Activated B cell treated with CpG ODN at 0.5 μM for 24 hours (primary cell): Measurements from ENCODE around the gene GRN. TPM values are rescaled to one million over a fixed set of nuclear protein-coding genes. Genes with fewer than 3 reads are reported as not detected.
"Not testable (repeated sequence)": the region's sequence is repeated elsewhere in the genome, so short reads cannot be mapped to it uniquely, and the experiment has no call there.

Source experiments
- ATAC-seq: fragments of 200-7000 bp; cut with Tn5 transposase; one replicate; pipeline ENCODE4 v1.10.0; 2021; ENCODE audit warnings: low read depth, mild to moderate bottlenecking, moderate library complexity
- CTCF ChIA-PET: fragments of 350-600 bp; sonication (Branson Sonifier 250); formaldehyde crosslinking; loops from one replicate; lab custom pipeline; 2021; ENCODE audit warnings: antibody characterized with exemption; lab: Charles Lee
- POLR2A ChIA-PET: fragments of 350-600 bp; sonication (Branson Sonifier 250); formaldehyde crosslinking; loops from one replicate; lab custom pipeline; 2021; ENCODE audit warnings: antibody characterized with exemption; lab: Charles Lee
- DNase-seq: peaks from one replicate; pipeline ENCODE4 v3.0.0; 2022
- H3K27ac Mint-ChIP-seq: one replicate; pipeline ENCODE4 v1.8.0; 2020; ENCODE audit warnings: mixed read lengths
- H3K27me3 Mint-ChIP-seq: one replicate; pipeline ENCODE4 v1.8.0; 2021; ENCODE audit warnings: mixed read lengths
- H3K36me3 Mint-ChIP-seq: one replicate; pipeline ENCODE4 v1.8.0; 2021; ENCODE audit warnings: low read depth, mixed read lengths
- H3K4me1 Mint-ChIP-seq: one replicate; pipeline ENCODE4 v1.8.0; 2021; ENCODE audit warnings: mixed read lengths
- H3K4me3 Mint-ChIP-seq: one replicate; pipeline ENCODE4 v1.8.0; 2020; ENCODE audit warnings: mild to moderate bottlenecking, mixed read lengths
- H3K9me3 Mint-ChIP-seq: one replicate; pipeline ENCODE4 v1.8.0; 2020; ENCODE audit warnings: mixed read lengths
- intact Hi-C: fragments of 100-400 bp; cut with micrococcal nuclease; formaldehyde crosslinking; loops from one replicate; pipeline ENCODE4 v1.15.1; 2024
- total RNA-seq: library from RNA; stranded (reverse); gene quantifications from 2 replicates; pipeline ENCODE4 v1.2.3, GENCODE V29; 2022
- TF ChIP-seq, protein P1 (sequence below): fragments of 200-600 bp; IDR thresholded peaks from one replicate; pipeline ENCODE4 v1.8.0; 2022; ENCODE audit warnings: antibody characterized with exemption, mild to moderate bottlenecking

GRN gene
- total RNA-seq, 1 donor from 2014 or later: 250 TPM

DNA sequence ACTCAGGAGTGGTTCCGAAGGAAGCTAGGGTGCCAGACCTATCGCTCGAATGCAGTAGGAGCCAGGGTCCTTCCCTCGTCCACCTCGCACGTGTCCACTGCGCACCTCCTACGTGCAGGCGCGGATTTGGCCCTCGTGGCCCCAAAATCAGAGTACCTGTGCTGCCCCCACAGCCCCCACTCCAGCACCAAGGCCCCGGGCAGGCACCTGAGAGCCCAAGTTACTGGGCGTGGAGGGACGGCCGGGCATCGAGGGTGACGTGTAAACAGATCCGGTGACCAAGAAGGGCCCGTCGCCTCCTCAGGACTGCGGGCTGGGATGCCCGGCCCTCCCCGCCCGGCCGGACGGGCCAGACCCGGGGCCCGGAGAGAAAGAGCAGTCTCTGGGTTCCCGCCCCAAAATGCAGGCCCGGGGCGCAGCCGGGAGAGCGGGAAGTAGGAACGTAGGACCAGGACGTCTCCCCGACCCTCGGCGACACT lies 21.0 kb upstream of the GRN start:
- peaks cover 40% of the 10 kb centered on the region for H3K36me3 Mint-ChIP-seq
- DNase-seq (no peak), ATAC-seq (no peak)
- peak overlapping the region; percentile 81 for H3K4me3 Mint-ChIP-seq
- H3K9me3 Mint-ChIP-seq: no peaks in the 10 kb centered on the region
- TF ChIP-seq, protein P1, sequence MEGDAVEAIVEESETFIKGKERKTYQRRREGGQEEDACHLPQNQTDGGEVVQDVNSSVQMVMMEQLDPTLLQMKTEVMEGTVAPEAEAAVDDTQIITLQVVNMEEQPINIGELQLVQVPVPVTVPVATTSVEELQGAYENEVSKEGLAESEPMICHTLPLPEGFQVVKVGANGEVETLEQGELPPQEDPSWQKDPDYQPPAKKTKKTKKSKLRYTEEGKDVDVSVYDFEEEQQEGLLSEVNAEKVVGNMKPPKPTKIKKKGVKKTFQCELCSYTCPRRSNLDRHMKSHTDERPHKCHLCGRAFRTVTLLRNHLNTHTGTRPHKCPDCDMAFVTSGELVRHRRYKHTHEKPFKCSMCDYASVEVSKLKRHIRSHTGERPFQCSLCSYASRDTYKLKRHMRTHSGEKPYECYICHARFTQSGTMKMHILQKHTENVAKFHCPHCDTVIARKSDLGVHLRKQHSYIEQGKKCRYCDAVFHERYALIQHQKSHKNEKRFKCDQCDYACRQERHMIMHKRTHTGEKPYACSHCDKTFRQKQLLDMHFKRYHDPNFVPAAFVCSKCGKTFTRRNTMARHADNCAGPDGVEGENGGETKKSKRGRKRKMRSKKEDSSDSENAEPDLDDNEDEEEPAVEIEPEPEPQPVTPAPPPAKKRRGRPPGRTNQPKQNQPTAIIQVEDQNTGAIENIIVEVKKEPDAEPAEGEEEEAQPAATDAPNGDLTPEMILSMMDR: no peak
- POLR2A ChIA-PET: interaction anchor here (0.6 to 11.6 kb wide), 11 partner anchors 9 to 300 kb away, joined by 3 to 237 read pairs (median 10); partner anchors contain the start of genes ATXN7L3, FAM171A2, GRN and HDAC5
- H3K27me3 Mint-ChIP-seq: no peaks in the 10 kb centered on the region
- no peak overlapping the region for H3K27ac Mint-ChIP-seq
- intact Hi-C loops: loop anchor here (1.0 to 2.0 kb wide), 7 partner anchors 16 to 253 kb away; partner anchors contain the start of genes G6PC3, GRN, RUNDC3A and TMUB2
- H3K4me1 Mint-ChIP-seq: peaks cover 33% of the 10 kb centered on the region
- CTCF ChIA-PET: interaction anchor here (0.9 to 2.6 kb wide), 2 partner anchors 31 to 114 kb away, joined by 4 to 7 read pairs; no protein-coding TSS in a partner anchor

DNA sequence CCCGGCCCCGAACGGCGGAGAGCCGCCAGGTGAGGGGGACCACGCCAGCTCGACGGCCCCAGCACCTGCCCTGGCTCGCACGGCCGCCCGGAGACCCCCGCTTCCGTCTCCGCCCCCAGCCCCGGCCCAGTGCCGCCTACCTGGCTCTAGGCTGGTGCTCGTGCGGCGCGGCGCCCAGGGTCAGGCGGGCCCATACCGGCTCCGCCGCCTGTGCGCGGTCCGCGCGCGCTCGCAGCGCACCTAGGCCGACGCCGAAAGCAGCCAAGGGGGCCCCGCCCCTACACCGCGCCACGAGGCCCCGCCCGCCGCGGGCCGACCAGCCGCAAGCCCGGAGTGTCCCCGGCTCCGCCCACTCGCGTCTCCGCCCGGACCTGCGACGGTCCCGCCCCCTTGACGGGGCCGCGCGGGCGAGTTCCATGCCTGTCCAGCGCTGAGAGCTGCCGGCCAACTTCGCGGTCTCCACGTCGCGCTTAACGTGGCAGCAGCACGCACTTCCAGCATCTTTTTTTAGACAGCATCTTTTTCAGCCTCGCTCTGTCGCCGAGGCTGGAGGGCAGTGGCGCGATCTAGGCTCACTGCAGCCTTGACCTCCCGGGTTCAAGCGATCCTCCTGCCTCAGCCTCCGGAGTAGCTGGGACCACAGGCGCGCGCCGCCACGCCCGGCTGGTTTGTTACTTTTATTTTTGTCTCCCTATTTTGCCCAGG lies 20.4 kb upstream of the GRN start, which contains the start of gene SLC25A39:
Gene SLC25A39 (minus strand): TSS at position 253 of the 705 bp plus-strand sequence. CDS start 1,261 bp downstream, outside the sequence.
- POLR2A ChIA-PET: interaction anchor here (0.6 to 11.6 kb wide), 13 partner anchors 8 to 300 kb away, joined by 3 to 237 read pairs (median 8); partner anchors contain the start of genes ATXN7L3, FAM171A2, GRN and HDAC5

DNA sequence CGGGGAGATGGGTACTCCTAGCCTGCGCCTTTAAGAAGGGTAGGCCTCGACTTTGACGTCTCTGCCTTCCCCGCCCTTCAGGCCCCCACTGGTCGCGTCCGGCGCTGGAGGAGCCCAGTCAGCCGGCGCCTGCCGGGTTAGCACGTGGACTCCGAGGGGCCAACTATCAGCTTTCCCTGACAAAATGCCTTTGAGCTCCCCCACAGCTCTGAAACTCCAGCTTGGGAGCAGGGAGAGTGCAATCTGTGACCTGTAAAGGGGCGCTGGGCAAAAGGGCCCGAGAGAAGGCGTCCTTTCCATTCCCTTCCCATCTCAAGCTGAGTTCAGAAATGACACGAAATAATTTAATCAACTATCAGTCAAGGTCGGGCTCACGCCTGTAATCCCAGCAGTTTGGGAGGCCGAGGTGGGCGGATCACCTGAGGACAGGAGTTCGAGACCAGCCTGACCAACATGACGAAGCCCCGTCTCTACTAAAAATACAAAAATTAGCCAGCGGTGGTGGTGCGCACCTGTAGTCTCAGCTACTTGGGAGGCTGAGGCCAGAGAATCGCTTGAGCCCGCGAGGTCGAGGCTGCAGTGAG lies 18.1 kb upstream of the GRN start:
- H3K4me1 Mint-ChIP-seq: peaks cover 42% of the 10 kb centered on the region
- DNase-seq (peak; percentile 82), ATAC-seq (peak; percentile 68)
- H3K9me3 Mint-ChIP-seq: no peaks in the 10 kb centered on the region
- no peaks in the 10 kb centered on the region for H3K27me3 Mint-ChIP-seq
- H3K4me3 Mint-ChIP-seq: peak overlapping the region; percentile 75
- H3K36me3 Mint-ChIP-seq: peaks cover 12% of the 10 kb centered on the region
- H3K27ac Mint-ChIP-seq: peak overlapping the region; percentile 77
- TF ChIP-seq, protein P1: no peak
- intact Hi-C loops: loop anchor here (5.0 kb wide), 2 partner anchors 205 to 230 kb away; partner anchors contain the start of genes FZD2 and HDAC5
- ChIA-PET CTCF (interaction anchor here (0.6 to 1.1 kb wide), 7 partner anchors 19 to 117 kb away, joined by 3 to 7 read pairs (median 4); no protein-coding TSS in a partner anchor), POLR2A (interaction anchor here (0.6 to 11.6 kb wide), 19 partner anchors 8 to 204 kb away, joined by 3 to 237 read pairs (median 6); partner anchors contain the start of genes ATXN7L3, GRN, HDAC5 and RUNDC3A)

More for the DNA sequence above, 20.4 kb upstream of the GRN start, which contains the start of gene SLC25A39:
- peaks cover 34% of the 10 kb centered on the region for H3K36me3 Mint-ChIP-seq
- peaks cover 33% of the 10 kb centered on the region for H3K4me1 Mint-ChIP-seq
- H3K27me3 Mint-ChIP-seq: no peaks in the 10 kb centered on the region
- intact Hi-C loops: loop anchor here (1.0 to 5.0 kb wide), 12 partner anchors 16 to 258 kb away; partner anchors contain the start of genes FZD2, G6PC3, GRN and HDAC5
- no peaks in the 10 kb centered on the region for H3K9me3 Mint-ChIP-seq
- peak; percentile 74 for ATAC-seq
- peak; percentile 99 for DNase-seq
- TF ChIP-seq, protein P1: no peak
- peak within 1 kb of the TSS; percentile 96 for H3K27ac Mint-ChIP-seq
- H3K4me3 Mint-ChIP-seq: peak within 1 kb of the TSS; percentile 91
- CTCF ChIA-PET: interaction anchor here (0.9 to 2.6 kb wide), 4 partner anchors 21 to 115 kb away, joined by 3 to 7 read pairs (median 4); no protein-coding TSS in a partner anchor

DNA sequence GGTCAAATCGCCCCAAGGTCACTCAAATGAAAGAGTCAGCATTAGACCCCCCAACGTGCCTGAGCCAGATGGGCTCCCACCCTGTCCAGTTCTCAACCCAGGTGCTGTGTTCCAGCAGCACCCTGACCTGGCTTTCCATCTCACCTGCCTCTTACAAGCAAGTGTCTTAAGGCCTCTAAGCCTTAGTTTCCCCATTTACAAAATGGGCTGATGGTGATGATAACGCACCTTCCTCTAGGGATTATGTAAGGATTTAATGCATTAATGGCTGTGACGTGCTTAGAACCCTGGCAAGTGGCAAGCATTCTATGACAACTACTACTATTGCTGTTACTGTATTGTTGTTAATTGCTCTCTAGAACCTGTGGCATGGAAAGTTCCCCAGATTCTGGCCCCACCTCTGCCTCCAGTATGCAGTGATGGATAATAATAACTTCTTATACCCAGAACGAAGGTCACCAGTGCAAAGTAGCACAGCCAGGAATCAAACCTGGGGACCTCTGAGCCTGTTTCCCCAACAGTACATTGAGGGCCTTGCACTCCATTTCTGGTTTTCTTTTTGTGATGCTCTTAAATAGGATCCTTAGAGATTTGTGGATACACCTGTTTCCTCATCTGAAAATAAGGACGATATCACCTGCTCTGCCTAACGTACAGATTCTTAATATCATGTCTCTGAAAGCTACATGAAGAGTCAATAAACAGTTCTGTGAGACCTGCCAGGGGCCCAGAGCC lies 17.2 kb upstream of the GRN start:
- POLR2A ChIA-PET: interaction anchor here (1.1 to 11.6 kb wide), 6 partner anchors 7 to 118 kb away, joined by 3 to 237 read pairs (median 14); partner anchors contain the start of genes GRN and UBTF
- DNase-seq: no peak

DNA sequence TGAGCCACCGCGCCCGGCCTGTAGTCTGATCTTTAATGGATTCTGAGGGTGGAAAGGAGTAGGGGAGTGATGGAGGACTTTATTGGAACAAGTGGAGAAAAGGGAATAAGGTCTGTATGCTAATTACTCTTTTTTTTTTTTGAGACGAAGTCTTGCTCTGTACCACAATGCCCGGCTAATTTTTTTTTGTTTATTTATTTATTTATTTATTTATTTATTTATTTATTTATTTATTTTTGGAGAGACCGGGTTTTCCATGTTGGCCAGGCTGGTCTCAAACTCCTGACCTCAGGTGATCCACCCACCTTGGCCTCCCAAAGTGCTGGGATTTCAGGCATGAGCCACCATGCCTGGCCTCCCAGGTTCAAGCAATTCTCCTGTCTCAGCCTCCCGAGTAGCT lies 15.6 kb upstream of the GRN start:
- peaks cover 33% of the 10 kb centered on the region for H3K4me1 Mint-ChIP-seq
- not testable (repeated sequence) for H3K9me3 Mint-ChIP-seq, H3K27me3 Mint-ChIP-seq, ATAC-seq, H3K27ac Mint-ChIP-seq, DNase-seq, H3K4me3 Mint-ChIP-seq, H3K36me3 Mint-ChIP-seq
- POLR2A ChIA-PET: interaction anchor here (0.9 to 11.6 kb wide), 3 partner anchors 16 to 219 kb away, joined by 3 to 237 read pairs (median 32); partner anchors contain the start of genes GRN and UBTF
- intact Hi-C loops: loop anchor here (5.0 kb wide), 2 partner anchors 207 to 228 kb away; partner anchors contain the start of genes FZD2 and HDAC5
- CTCF ChIA-PET: interaction anchor here (2.2 to 4.6 kb wide), 6 partner anchors 16 to 120 kb away, joined by 6 to 45 read pairs (median 26); partner anchors contain the start of genes GRN and UBTF

More for the DNA sequence above, 17.2 kb upstream of the GRN start:
- ATAC-seq: no peak
- Mint-ChIP-seq H3K9me3 (no peaks in the 10 kb centered on the region), H3K4me3 (peak overlapping the region; percentile 38), H3K27ac (peak overlapping the region; percentile 35), H3K27me3 (no peaks in the 10 kb centered on the region), H3K4me1 (peaks cover 40% of the 10 kb centered on the region), H3K36me3 (peaks cover 7% of the 10 kb centered on the region)
- intact Hi-C loops: loop anchor here (5.0 kb wide), 2 partner anchors 206 to 229 kb away; partner anchors contain the start of genes FZD2 and HDAC5
- CTCF ChIA-PET: interaction anchor here (0.9 to 4.6 kb wide), 5 partner anchors 23 to 139 kb away, joined by 3 to 45 read pairs (median 4); no protein-coding TSS in a partner anchor
- TF ChIP-seq, protein P1: no peak

DNA sequence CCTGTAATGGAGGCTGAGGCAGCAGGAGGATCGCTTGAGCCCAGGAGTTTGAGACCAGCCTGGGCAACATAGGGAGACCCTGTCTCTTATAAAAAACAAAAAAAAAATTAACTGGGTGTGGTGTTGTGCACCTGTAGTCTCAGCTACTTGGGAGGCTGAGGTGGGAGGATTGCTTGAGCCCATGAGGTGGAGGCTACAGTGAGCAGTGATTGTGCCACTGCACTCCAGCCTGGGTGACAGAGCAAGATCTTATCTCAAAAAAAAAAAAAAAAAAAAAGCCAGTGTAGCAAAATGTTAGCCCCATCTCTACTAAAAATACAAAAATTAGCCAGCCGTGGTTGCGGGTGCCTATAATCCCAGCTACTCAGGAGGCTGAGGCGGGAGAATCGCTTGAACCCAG lies 14.8 kb upstream of the GRN start:
- CTCF ChIA-PET: interaction anchor here (0.7 to 4.6 kb wide), 11 partner anchors 15 to 231 kb away, joined by 3 to 45 read pairs (median 9); partner anchors contain the start of genes GRN and UBTF
- ATAC-seq, DNase-seq, H3K4me3 Mint-ChIP-seq, H3K36me3 Mint-ChIP-seq, H3K9me3 Mint-ChIP-seq, H3K27ac Mint-ChIP-seq, H3K27me3 Mint-ChIP-seq, intact Hi-C loops: not testable (repeated sequence)
- POLR2A ChIA-PET: interaction anchor here (0.6 to 11.6 kb wide), 8 partner anchors 15 to 220 kb away, joined by 3 to 237 read pairs (median 10); partner anchors contain the start of genes GRN and UBTF
- H3K4me1 Mint-ChIP-seq: peaks cover 37% of the 10 kb centered on the region
